PFSK-1 (cell line): Measurements from ENCODE around the gene ZNF331.

ENCODE experiments used
- FOXP2 ChIP-seq: optimal IDR thresholded peaks from 2 replicates; pipeline ENCODE3; 2011; ENCODE audit warnings: borderline replicate concordance, control low read depth, inconsistent platforms; ENCODE audit not compliant: insufficient read depth; ENCODE audit errors: extremely low read length, extremely low read depth
- POLR2AphosphoS5 ChIP-seq: IDR thresholded peaks from 2 replicates; pipeline ENCODE4 v1.6.1; 2012; ENCODE audit warnings: low read depth, mild to moderate bottlenecking, control low read depth, low read length, moderate library complexity
- REST ChIP-seq, 2 experiments: IDR thresholded peaks; 2 replicates each; pipeline versions ENCODE4 v1.6.1 to v1.8.0; 2011 to 2012; ENCODE audit warnings: low read depth in 2 of 2, low read length in 2 of 2, control low read depth in 1 of 2, inconsistent platforms in 1 of 2, mild to moderate bottlenecking in 1 of 2, moderate library complexity in 1 of 2; ENCODE audit not compliant: insufficient read depth in 1 of 2
- SIN3A ChIP-seq: IDR thresholded peaks from 2 replicates; pipeline ENCODE4 v1.6.1; 2012; ENCODE audit warnings: mild to moderate bottlenecking, low read length, moderate library complexity, borderline replicate concordance; ENCODE audit not compliant: insufficient read depth
- TAF1 ChIP-seq: IDR thresholded peaks from 2 replicates; pipeline ENCODE4 v1.6.1; 2012; ENCODE audit warnings: low read length, control low read depth, borderline replicate concordance; ENCODE audit not compliant: insufficient read depth

Gene ZNF331

GRCh38 chr19:53520547-53521372 is 17.2 kb upstream of the ZNF331 start:
- TF ChIP-seq SIN3A, result peak; percentile 74; the same call in 1 of the 2 replicates
- TF ChIP-seq REST (IDR thresholded peaks at IDR 0.05; ENCODE audit: insufficient read depth in 1 of 2, low read depth in 2 of 2, low read length in 2 of 2), result no peak
- no peak for TF ChIP-seq POLR2AphosphoS5
- TF ChIP-seq FOXP2, result peak; percentile 29
- TF ChIP-seq TAF1, result no peak

GRCh38 chr19:53521373-53522202 is 16.4 kb upstream of the ZNF331 start:
- TF ChIP-seq SIN3A, result no peak
- TF ChIP-seq FOXP2, result no peak
- TF ChIP-seq TAF1, result no peak

- TF ChIP-seq POLR2AphosphoS5, result no peak
Observed at GRCh38 chr19:53525922-53526321, 12.0 kb upstream of the ZNF331 start.

- TF ChIP-seq POLR2AphosphoS5 (no peak), SIN3A (no peak), FOXP2 (no peak), TAF1 (no peak), REST (IDR thresholded peaks at IDR 0.05; ENCODE audit: insufficient read depth in 1 of 2, low read depth in 2 of 2, low read length in 2 of 2) (no peak)
Observed at GRCh38 chr19:53530622-53531021, 7.3 kb upstream of the ZNF331 start.

- TF ChIP-seq FOXP2, result no peak
- TF ChIP-seq REST (IDR thresholded peaks at IDR 0.05; ENCODE audit: insufficient read depth in 1 of 2, low read depth in 2 of 2, low read length in 2 of 2), result no peak
- TF ChIP-seq SIN3A, result no peak
Observed at GRCh38 chr19:53531457-53531856, 6.5 kb upstream of the ZNF331 start.

- no peak for TF ChIP-seq TAF1
Observed at GRCh38 chr19:53532362-53532761, 5.6 kb upstream of the ZNF331 start.
